ENCODE measurements around the gene FAM168A. TPM values are rescaled to one million over a fixed set of nuclear protein-coding genes. Genes with fewer than 3 reads are reported as not detected.

Gene FAM168A
- total RNA-seq, 2 experiments from 2014 or later, result 12.7 to 17.5 TPM

- Mint-ChIP-seq H3K9me3 (ENCODE audit: low read depth) (no peaks in the 10 kb centered on the region), H3K36me3 (ENCODE audit: low read depth) (peaks cover 5% of the 10 kb centered on the region), H3K27ac (no peak overlapping the region), H3K27me3 (no peaks in the 10 kb centered on the region), H3K4me3 (no peak overlapping the region), H3K4me1 (peaks cover 2% of the 10 kb centered on the region)
- intact Hi-C loops (cut with DNase I, micrococcal nuclease), result no loop called here
- ChIA-PET POLR2A (no interaction called here), CTCF (interaction anchor here (1.0 to 3.1 kb wide), 4 partner anchors 10 to 157 kb away, joined by 3 to 12 read pairs (median 5); no protein-coding TSS in a partner anchor)
- DNase-seq (no peak), ATAC-seq (no peak)
These were observed 128.5 kb downstream of the FAM168A start for GRCh38 chr11:73469401-73469800.

GRCh38 chr11:73468590-73469161 is 129.2 kb downstream of the FAM168A start:
- Mint-ChIP-seq H3K27me3 (no peaks in the 10 kb centered on the region), H3K36me3 (ENCODE audit: low read depth) (peaks cover 5% of the 10 kb centered on the region), H3K4me1 (peaks cover 2% of the 10 kb centered on the region), H3K27ac (no peak overlapping the region), H3K4me3 (no peak overlapping the region), H3K9me3 (ENCODE audit: low read depth) (no peaks in the 10 kb centered on the region)
- POLR2A ChIA-PET, result no interaction called here
- intact Hi-C loops (cut with DNase I, micrococcal nuclease), result no loop called here
- ATAC-seq (no peak), DNase-seq (no peak)
- CTCF ChIA-PET, result interaction anchor here (0.5 to 3.1 kb wide), 8 partner anchors 11 to 388 kb away, joined by 3 to 12 read pairs (median 3); no protein-coding TSS in a partner anchor

- ChIA-PET POLR2A (no interaction called here), CTCF (interaction anchor here (0.7 to 1.8 kb wide), 4 partner anchors 11 to 883 kb away, joined by 3 to 4 read pairs (median 3); no protein-coding TSS in a partner anchor)
- Mint-ChIP-seq H3K27ac (no peak overlapping the region), H3K9me3 (ENCODE audit: low read depth) (no peaks in the 10 kb centered on the region), H3K4me3 (no peak overlapping the region), H3K36me3 (ENCODE audit: low read depth) (peaks cover 7% of the 10 kb centered on the region), H3K4me1 (no peaks in the 10 kb centered on the region), H3K27me3 (no peaks in the 10 kb centered on the region)
- intact Hi-C loops (cut with DNase I, micrococcal nuclease), result no loop called here
- DNase-seq (no peak), ATAC-seq (no peak)
These were observed 130.4 kb downstream of the FAM168A start for GRCh38 chr11:73467505-73467904.

- Mint-ChIP-seq H3K27ac (no peak overlapping the region), H3K9me3 (ENCODE audit: low read depth) (no peaks in the 10 kb centered on the region), H3K4me1 (no peaks in the 10 kb centered on the region), H3K36me3 (ENCODE audit: low read depth) (peaks cover 7% of the 10 kb centered on the region), H3K27me3 (no peaks in the 10 kb centered on the region), H3K4me3 (no peak overlapping the region)
- ATAC-seq (no peak), DNase-seq (no peak)
- ChIA-PET POLR2A (no interaction called here), CTCF (interaction anchor here (1.2 to 1.8 kb wide), 2 partner anchors 21 to 54 kb away, joined by 3 read pairs; no protein-coding TSS in a partner anchor)
- intact Hi-C loops (cut with DNase I, micrococcal nuclease), result no loop called here
These were observed 131.3 kb downstream of the FAM168A start for GRCh38 chr11:73466643-73467042.

- ATAC-seq, result no peak
- Mint-ChIP-seq H3K4me3 (no peak overlapping the region), H3K4me1 (no peaks in the 10 kb centered on the region), H3K9me3 (ENCODE audit: low read depth) (no peaks in the 10 kb centered on the region), H3K27me3 (no peaks in the 10 kb centered on the region), H3K36me3 (ENCODE audit: low read depth) (peaks cover 7% of the 10 kb centered on the region), H3K27ac (no peak overlapping the region)
- intact Hi-C loops (cut with DNase I, micrococcal nuclease), result no loop called here
- ChIA-PET CTCF (interaction anchor here (0.8 to 1.8 kb wide), 7 partner anchors 20 to 293 kb away, joined by 3 to 4 read pairs (median 3); no protein-coding TSS in a partner anchor), POLR2A (interaction anchor here (1.0 kb wide), 1 partner anchor 14 kb away, joined by 3 read pairs; no protein-coding TSS in a partner anchor)
- DNase-seq, result no peak
These were observed 132.0 kb downstream of the FAM168A start for GRCh38 chr11:73465871-73466270.

GRCh38 chr11:73465023-73465675 is 132.8 kb downstream of the FAM168A start:
- Mint-ChIP-seq H3K4me3 (no peak overlapping the region), H3K9me3 (ENCODE audit: low read depth) (no peaks in the 10 kb centered on the region), H3K27me3 (no peaks in the 10 kb centered on the region), H3K36me3 (ENCODE audit: low read depth) (peaks cover 4% of the 10 kb centered on the region), H3K4me1 (no peaks in the 10 kb centered on the region), H3K27ac (no peak overlapping the region)
- CTCF ChIA-PET, result interaction anchor here (0.8 to 1.4 kb wide), 7 partner anchors 14 to 294 kb away, joined by 3 to 4 read pairs (median 3); no protein-coding TSS in a partner anchor
- DNase-seq, result no peak
- intact Hi-C loops (cut with DNase I, micrococcal nuclease), result no loop called here
- no peak for ATAC-seq
- POLR2A ChIA-PET, result interaction anchor here (1.0 kb wide), 1 partner anchor 13 kb away, joined by 3 read pairs; no protein-coding TSS in a partner anchor

- no peak overlapping the region for H3K4me3 Mint-ChIP-seq
- ChIA-PET CTCF (interaction anchor here (0.6 to 1.3 kb wide), 4 partner anchors 14 to 1512 kb away, joined by 3 to 4 read pairs (median 4); no protein-coding TSS in a partner anchor), POLR2A (no interaction called here)
- H3K27ac Mint-ChIP-seq, result no peak overlapping the region
- H3K9me3 Mint-ChIP-seq (ENCODE audit: low read depth), result no peaks in the 10 kb centered on the region
- intact Hi-C loops (cut with DNase I, micrococcal nuclease), result no loop called here
- peaks cover 4% of the 10 kb centered on the region for H3K36me3 Mint-ChIP-seq (ENCODE audit: low read depth)
- no peaks in the 10 kb centered on the region for H3K27me3 Mint-ChIP-seq
- ATAC-seq (no peak), DNase-seq (no peak)
- H3K4me1 Mint-ChIP-seq, result no peaks in the 10 kb centered on the region
These were observed 133.6 kb downstream of the FAM168A start for GRCh38 chr11:73464347-73464746.

- H3K36me3 Mint-ChIP-seq (ENCODE audit: low read depth), result peaks cover 4% of the 10 kb centered on the region
- ChIA-PET CTCF (interaction anchor here (0.8 to 1.3 kb wide), 4 partner anchors 17 to 903 kb away, joined by 3 to 4 read pairs (median 3); no protein-coding TSS in a partner anchor), POLR2A (no interaction called here)
- ATAC-seq (no peak), DNase-seq (no peak)
- H3K4me1 Mint-ChIP-seq, result no peaks in the 10 kb centered on the region
- no peak overlapping the region for H3K4me3 Mint-ChIP-seq
- H3K27ac Mint-ChIP-seq, result no peak overlapping the region
- no peaks in the 10 kb centered on the region for H3K27me3 Mint-ChIP-seq
- intact Hi-C loops (cut with DNase I, micrococcal nuclease), result no loop called here
- no peaks in the 10 kb centered on the region for H3K9me3 Mint-ChIP-seq (ENCODE audit: low read depth)
These were observed 134.6 kb downstream of the FAM168A start for GRCh38 chr11:73463359-73463758.

GRCh38 chr11:73461964-73462363 is 135.9 kb downstream of the FAM168A start:
- Mint-ChIP-seq H3K27ac (no peak overlapping the region), H3K4me1 (no peaks in the 10 kb centered on the region), H3K36me3 (ENCODE audit: low read depth) (peaks cover 2% of the 10 kb centered on the region), H3K9me3 (ENCODE audit: low read depth) (no peaks in the 10 kb centered on the region), H3K27me3 (no peaks in the 10 kb centered on the region), H3K4me3 (no peak overlapping the region)
- ChIA-PET POLR2A (no interaction called here), CTCF (interaction anchor here (1.3 kb wide), 1 partner anchor 18 kb away, joined by 4 read pairs; no protein-coding TSS in a partner anchor)
- DNase-seq (no peak), ATAC-seq (no peak)
- intact Hi-C loops (cut with DNase I, micrococcal nuclease), result no loop called here

- ChIA-PET CTCF (interaction anchor here (1.0 kb wide), 1 partner anchor 12 kb away, joined by 3 read pairs; no protein-coding TSS in a partner anchor), POLR2A (interaction anchor here (0.7 kb wide), 1 partner anchor 32 kb away, joined by 5 read pairs; no protein-coding TSS in a partner anchor)
- intact Hi-C loops (cut with DNase I, micrococcal nuclease), result no loop called here
- Mint-ChIP-seq H3K27me3 (no peaks in the 10 kb centered on the region), H3K4me1 (no peaks in the 10 kb centered on the region), H3K9me3 (ENCODE audit: low read depth) (no peaks in the 10 kb centered on the region), H3K27ac (no peak overlapping the region), H3K36me3 (ENCODE audit: low read depth) (peaks cover 2% of the 10 kb centered on the region), H3K4me3 (no peak overlapping the region)
- DNase-seq (no peak), ATAC-seq (no peak)
These were observed 136.5 kb downstream of the FAM168A start for GRCh38 chr11:73461335-73461840.

GRCh38 chr11:73458201-73458600 is 139.7 kb downstream of the FAM168A start:
- no peak for DNase-seq
- ChIA-PET CTCF (interaction anchor here (0.6 to 1.0 kb wide), 3 partner anchors 155 to 463 kb away, joined by 3 read pairs; no protein-coding TSS in a partner anchor), POLR2A (no interaction called here)
- no peaks in the 10 kb centered on the region for H3K4me1 Mint-ChIP-seq
- intact Hi-C loops (cut with DNase I, micrococcal nuclease), result no loop called here
- no peak for ATAC-seq
- H3K27me3 Mint-ChIP-seq, result no peaks in the 10 kb centered on the region
- no peaks in the 10 kb centered on the region for H3K9me3 Mint-ChIP-seq (ENCODE audit: low read depth)
- no peak overlapping the region for H3K27ac Mint-ChIP-seq
- peaks cover 2% of the 10 kb centered on the region for H3K36me3 Mint-ChIP-seq (ENCODE audit: low read depth)
- no peak overlapping the region for H3K4me3 Mint-ChIP-seq
